ENCODE measurements around the gene BID. TPM values are rescaled to one million over a fixed set of nuclear protein-coding genes. Genes with fewer than 3 reads are reported as not detected.

Gene BID
- total and polyA plus RNA-seq, 8 donors: 3.2 to 15.7 (median 7.9) TPM

- WGBS, 2 donors: 94 to 97% methylated on average over 5 of the region's 5 CpGs
- FAIRE-seq (no peak), DNase-seq (no peak), ATAC-seq (no peak)
- Histone ChIP-seq H3K9me3 (no peaks in the 10 kb centered on the region), H3K4me3 (no peak overlapping the region), H3K4me1 (no peaks in the 10 kb centered on the region), H3K27me3 (no peaks in the 10 kb centered on the region), H3K36me3 (no peaks in the 10 kb centered on the region), H3K27ac (no peak overlapping the region)
- TF ChIP-seq CTCF (IDR thresholded peaks at IDR 0.05): no peak
- intact Hi-C loops (cut with DNase I): no loop called here
Measured at GRCh38 chr22:17695986-17696385, 78.3 kb downstream of the BID start.

- Histone ChIP-seq H3K4me3 (no peak overlapping the region), H3K4me1 (no peaks in the 10 kb centered on the region), H3K27ac (no peak overlapping the region), H3K9me3 (no peaks in the 10 kb centered on the region), H3K27me3 (no peaks in the 10 kb centered on the region), H3K36me3 (no peaks in the 10 kb centered on the region)
- intact Hi-C loops (cut with DNase I): no loop called here
- no peak for TF ChIP-seq CTCF (IDR thresholded peaks at IDR 0.05)
- FAIRE-seq (no peak), ATAC-seq (no peak), DNase-seq (no peak)
- 86 to 88% methylated on average over 6 of the region's 6 CpGs for WGBS, 2 donors
Measured at GRCh38 chr22:17694752-17695151, 79.5 kb downstream of the BID start.

GRCh38 chr22:17694193-17694592 lies 80.1 kb downstream of the BID start:
- ATAC-seq (no peak), FAIRE-seq (no peak), DNase-seq (no peak)
- H3K27ac ChIP-seq: no peak overlapping the region
- intact Hi-C loops (cut with DNase I): no loop called here
- H3K36me3 ChIP-seq: peaks cover 0 to 3% (median 0%) of the 10 kb centered on the region in 3 donors
- H3K9me3 ChIP-seq: no peaks in the 10 kb centered on the region
- TF ChIP-seq CTCF (IDR thresholded peaks at IDR 0.05): no peak
- WGBS, 2 donors: 86 to 87% methylated on average over 2 of the region's 2 CpGs
- H3K4me3 ChIP-seq: no peak overlapping the region
- H3K27me3 ChIP-seq: no peaks in the 10 kb centered on the region
- no peaks in the 10 kb centered on the region for H3K4me1 ChIP-seq

- peaks cover 0 to 7% (median 0%) of the 10 kb centered on the region in 3 donors for H3K36me3 ChIP-seq
- no peak for FAIRE-seq
- no peaks in the 10 kb centered on the region for H3K4me1 ChIP-seq
- ATAC-seq: no peak
- H3K27me3 ChIP-seq: no peaks in the 10 kb centered on the region
- H3K27ac ChIP-seq: no peak overlapping the region
- intact Hi-C loops (cut with DNase I): no loop called here
- no peaks in the 10 kb centered on the region for H3K9me3 ChIP-seq
- TF ChIP-seq CTCF (IDR thresholded peaks at IDR 0.05): no peak
- WGBS, 2 donors: 88 to 90% methylated on average over 4 of the region's 4 CpGs
- DNase-seq: no peak
- no peak overlapping the region for H3K4me3 ChIP-seq
Measured at GRCh38 chr22:17692841-17693240, 81.4 kb downstream of the BID start.

- ATAC-seq: no peak
- intact Hi-C loops (cut with DNase I): no loop called here
- Histone ChIP-seq H3K27me3 (no peaks in the 10 kb centered on the region), H3K36me3 (peaks cover 0 to 4% (median 0%) of the 10 kb centered on the region in 3 donors), H3K27ac (no peak overlapping the region), H3K4me3 (no peak overlapping the region), H3K9me3 (no peaks in the 10 kb centered on the region), H3K4me1 (no peaks in the 10 kb centered on the region)
- 87 to 89% methylated on average over 3 of the region's 3 CpGs for WGBS, 2 donors
- DNase-seq: no peak
- TF ChIP-seq CTCF (IDR thresholded peaks at IDR 0.05): no peak
- FAIRE-seq: no peak
Measured at GRCh38 chr22:17684245-17684644, 90.0 kb downstream of the BID start.

Small RNA genes lying within 50 kb of the gene (microRNA-seq; reads per million reads assigned to microRNA genes)
- 0 reads per million in 2 donors for gene MIR3198-1

Other genes with a start within 250 kb of the BID start
- gene SLC25A18, start 211.0 kb downstream of the BID start, total RNA-seq: under 1 TPM in 5 of 6 donors, not detected in 1; 0.09 to 0.69 (median 0.22) TPM
- 1 to 10 TPM; 1.2 to 1.7 TPM for gene SLC25A18, start 211.0 kb downstream of the BID start, polyA plus RNA-seq
- 10 to 100 TPM; 19.2 to 46.9 (median 30.5) TPM for gene ATP6V1E1, start 145.7 kb downstream of the BID start, total RNA-seq
- 10 to 100 TPM; 29.0 to 78.9 TPM for gene ATP6V1E1, start 145.7 kb downstream of the BID start, polyA plus RNA-seq
- gene BCL2L13, start 135.7 kb downstream of the BID start, total RNA-seq: 10 to 100 TPM; 20.5 to 30.9 (median 25.5) TPM
- gene BCL2L13, start 135.7 kb downstream of the BID start, polyA plus RNA-seq: 10 to 100 TPM; 11.7 to 19.4 TPM

Data from pancreas (tissue), 10 donors.